ENCODE measurements around the gene DYNLL1.
"Not testable (repeated sequence)": the region's sequence is repeated elsewhere in the genome, so short reads cannot be mapped to it uniquely, and the experiment has no call there.

Gene DYNLL1

DNA sequence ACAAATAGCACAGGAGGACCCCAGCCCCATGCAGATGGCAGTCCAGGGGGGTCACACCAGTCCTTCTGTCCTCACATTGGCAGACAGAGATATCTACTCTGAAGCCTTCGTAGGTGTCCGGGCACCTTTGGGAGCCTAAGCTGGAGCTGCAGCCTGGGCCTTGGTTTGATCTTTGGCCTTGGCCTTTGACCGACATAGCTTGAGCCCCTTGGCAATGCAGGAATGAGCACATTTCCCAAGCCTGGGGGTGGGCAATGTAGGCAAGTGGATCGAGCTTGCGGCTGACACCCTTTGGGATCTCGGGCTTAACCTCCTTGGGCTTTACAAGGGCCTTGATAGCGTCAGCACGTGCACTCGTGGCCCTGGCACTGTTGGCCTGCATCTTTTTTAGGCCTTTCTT is 26.7 kb downstream of the DYNLL1 start:
- no peak for FAIRE-seq

- FAIRE-seq: no peak
These were observed 33.1 kb downstream of the DYNLL1 start, which contains the start of gene COQ5 for GRCh38 chr12:120528861-120529525. Gene COQ5, minus strand, starts transcription at chr12:120529158. Its CDS starts 17 bp downstream, at chr12:120529141.

DNA sequence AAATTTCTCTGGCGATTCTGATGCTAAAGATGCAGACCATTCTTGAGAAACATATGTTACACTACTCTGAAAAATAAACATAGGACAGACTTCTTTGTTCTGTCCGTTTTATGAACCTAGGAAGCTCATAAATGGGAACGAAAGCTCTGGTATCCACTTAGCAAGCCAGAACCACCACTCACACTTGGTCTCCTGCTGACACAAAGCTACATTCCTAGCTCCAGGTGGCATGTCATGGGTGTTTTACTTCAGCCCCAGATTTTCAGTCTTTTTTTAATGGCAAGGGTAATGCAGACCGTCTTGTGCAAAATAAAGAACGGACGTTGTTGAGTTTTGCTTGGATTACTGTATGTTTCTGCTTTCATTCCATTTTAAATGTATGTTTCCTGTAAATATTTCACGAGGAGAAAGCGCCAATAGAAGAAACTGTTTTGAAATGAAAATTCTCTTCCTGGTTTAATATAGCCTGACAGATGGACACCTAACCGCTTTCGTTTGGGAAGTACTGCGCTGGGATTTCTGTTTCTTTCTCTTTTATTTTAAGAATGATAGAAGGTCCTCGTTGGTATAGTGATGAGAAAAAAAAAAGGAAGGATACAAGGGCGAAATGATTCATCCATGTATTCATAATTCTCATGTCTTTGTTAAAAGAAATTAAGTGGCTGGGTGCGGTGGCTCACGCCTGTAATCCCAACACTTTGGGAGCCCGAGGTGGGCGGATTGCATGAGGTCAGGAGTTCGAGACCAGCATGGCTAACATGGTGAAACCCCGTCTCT is 33.9 kb downstream of the DYNLL1 start:
- FAIRE-seq: no peak

GRCh38 chr12:120530418-120530761 is 34.5 kb downstream of the DYNLL1 start:
- FAIRE-seq: not testable (repeated sequence)

DNA sequence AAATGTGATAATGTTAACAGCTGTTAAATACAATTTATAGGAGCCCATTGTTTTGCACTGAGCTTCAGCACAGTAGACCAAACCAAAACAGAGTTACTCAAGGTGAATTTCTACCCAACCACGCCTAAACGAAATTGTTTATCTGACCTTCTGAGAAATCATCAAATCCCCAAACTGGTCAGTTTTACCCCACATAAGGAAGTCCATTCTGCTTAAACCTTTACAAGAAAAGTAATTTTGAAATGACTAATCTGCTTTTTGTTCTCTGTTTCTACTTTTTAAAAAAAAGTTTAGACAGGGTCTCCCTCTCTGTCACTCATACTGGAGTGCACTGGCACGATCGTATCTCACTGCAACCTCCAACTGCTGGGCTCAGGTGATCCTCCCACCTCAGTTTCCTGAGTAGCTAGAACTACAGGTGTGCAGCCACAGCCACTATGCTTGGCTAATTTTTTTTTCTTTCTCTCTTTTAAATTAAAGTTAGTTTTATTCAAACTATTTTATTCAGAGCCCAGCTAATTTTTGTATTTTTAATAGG is 36.9 kb downstream of the DYNLL1 start:
- FAIRE-seq: no peak

GRCh38 chr12:120534203-120534702 is 38.3 kb downstream of the DYNLL1 start, which contains the start of gene RNF10:
Gene RNF10, plus strand, starts transcription at chr12:120534356. Its CDS starts 456 bp downstream, at chr12:120534812.
- no peak for FAIRE-seq

DNA sequence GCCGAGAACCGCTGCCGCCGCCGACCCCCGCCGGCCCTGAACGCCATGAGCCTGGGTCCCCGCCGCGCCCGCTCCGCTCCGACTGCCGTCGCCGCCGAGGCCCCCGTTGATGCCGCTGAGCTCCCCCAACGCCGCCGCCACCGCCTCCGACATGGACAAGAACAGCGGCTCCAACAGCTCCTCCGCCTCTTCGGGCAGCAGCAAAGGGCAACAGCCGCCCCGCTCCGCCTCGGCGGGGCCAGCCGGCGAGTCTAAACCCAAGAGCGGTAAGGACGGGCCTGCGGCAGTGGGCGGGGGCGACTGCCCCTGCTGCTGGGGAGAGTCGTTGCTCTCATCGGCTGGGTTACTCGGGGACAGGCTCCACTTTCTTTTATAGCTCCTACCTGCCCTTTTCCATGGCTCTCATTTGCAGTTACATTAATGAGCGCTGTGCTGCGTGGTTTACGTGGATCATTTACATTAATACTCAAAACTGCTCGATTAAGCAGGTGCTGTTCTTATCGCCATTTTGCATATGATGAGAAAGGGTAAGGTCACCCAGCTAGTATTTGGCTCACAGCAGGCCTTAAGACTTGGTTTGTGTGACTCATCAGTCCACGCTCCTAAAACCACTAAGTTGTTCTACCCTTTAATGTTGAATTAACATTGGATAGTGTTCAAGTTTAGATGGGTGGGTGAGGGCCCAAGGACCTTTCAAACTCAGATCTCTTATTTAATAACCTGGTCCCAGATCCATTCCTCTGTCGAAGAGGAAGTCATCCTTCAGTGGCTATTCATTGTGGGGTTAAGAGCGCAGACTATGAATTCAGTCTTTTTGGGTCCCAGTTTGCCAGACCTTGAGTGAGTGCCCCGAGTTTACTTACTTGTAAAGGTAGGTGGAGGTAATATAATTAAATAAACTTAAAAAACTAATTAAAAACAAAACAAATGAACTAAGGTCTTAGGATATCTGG is 39.1 kb downstream of the DYNLL1 start:
- FAIRE-seq: no peak

GRCh38 chr12:120536064-120536791 is 40.3 kb downstream of the DYNLL1 start:
- FAIRE-seq: no peak

DNA sequence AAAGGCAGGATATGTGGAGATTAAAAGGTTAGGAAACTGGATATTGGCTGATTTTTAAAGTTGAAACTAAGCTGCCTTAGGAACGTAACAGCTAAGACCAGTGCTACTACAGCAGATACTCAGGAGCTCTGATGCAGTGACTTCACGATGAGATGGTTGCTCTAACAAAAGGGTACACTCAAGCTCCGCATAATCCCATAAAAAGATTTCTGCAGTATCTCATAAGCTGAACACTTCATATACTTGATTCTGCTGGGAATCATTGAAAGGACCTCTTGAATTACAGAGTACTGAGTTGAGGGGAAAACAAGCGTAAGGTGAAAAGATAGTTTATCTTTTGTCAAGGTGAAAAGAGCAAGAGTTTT is 41.9 kb downstream of the DYNLL1 start:
- no peak for FAIRE-seq

GRCh38 chr12:120538281-120539156 is 42.6 kb downstream of the DYNLL1 start:
- FAIRE-seq: no peak

DNA sequence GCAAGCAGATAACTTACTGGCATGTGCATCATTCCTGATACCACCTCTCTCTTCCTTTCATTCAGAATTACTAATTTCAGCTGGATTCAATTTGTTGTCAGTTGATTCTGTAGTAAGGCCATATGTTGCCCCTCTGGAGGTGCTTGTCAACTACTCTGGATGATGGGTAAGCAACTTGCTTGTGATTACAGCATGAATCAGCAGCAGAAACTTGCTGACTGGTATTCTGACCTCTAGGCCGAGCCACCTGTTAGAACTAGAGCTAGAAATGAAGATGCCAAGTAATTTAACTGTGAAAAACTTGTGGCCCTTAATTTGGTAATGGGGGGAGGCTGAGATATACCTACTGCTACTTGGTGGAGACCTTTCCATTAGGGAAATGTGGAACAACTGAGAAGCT is 43.4 kb downstream of the DYNLL1 start:
- FAIRE-seq: no peak

- no peak for FAIRE-seq
These were observed 44.5 kb downstream of the DYNLL1 start for GRCh38 chr12:120540445-120540844.

DNA sequence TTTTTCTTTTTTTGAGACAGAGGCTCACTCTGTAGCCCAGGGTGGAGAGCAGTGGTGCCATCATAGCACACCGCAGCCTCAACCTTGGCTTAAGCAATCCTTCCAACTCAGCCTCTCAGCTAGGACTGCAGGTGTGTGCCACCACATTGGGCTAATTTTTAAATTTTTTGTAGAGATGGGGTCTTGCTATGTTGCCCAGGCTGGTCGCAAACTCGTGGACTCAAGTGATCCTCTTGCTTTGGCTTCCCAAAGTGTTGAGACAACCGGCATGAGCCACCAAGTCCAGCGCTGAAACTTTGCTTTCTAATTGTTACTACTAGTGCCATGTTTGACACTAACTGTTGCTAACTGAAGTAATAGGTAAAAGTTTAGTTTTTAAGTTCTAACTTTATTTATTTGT is 46.3 kb downstream of the DYNLL1 start:
- FAIRE-seq: no peak

DNA sequence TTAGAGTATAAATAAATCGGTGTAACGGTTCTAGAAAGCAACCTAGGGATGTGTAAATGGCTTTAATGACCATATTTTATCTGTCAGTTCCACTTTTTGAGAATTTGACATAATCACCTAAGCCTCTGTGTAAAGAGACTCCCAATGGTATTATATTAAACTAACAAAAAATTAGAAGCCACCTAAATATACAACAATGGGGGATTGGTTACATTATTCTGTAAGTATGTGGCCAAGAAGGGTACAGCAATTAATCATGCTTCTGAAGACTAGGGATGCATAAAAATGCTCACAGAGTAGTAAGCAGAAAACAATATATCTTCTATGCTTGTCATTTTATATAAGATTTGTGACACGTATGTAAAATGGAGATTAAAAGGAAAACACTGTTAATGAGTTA is 48.8 kb downstream of the DYNLL1 start:
- FAIRE-seq: no peak

- FAIRE-seq: no peak
These were observed 50.1 kb downstream of the DYNLL1 start for GRCh38 chr12:120546050-120546386.

Measured in colon (tissue), 2 donors.